Thoracic aorta endothelial cell (primary cell): ENCODE results near the gene TBXA2R. TPM values are rescaled to one million over a fixed set of nuclear protein-coding genes. Genes with fewer than 3 reads are reported as not detected.

Source experiments
- small RNA-seq: library from RNA; depleted of rRNA; stranded (forward); fragments of <200 nt; gene quantifications from one replicate; pipeline ENCODE3, GENCODE V24; 2012
- total RNA-seq: library from RNA; depleted of rRNA; stranded (reverse); fragments of >200 nt; gene quantifications from 2 replicates; pipeline ENCODE4 v1.2.3, GENCODE V29; 2012

TBXA2R gene
- total RNA-seq: 1.3 and 1.9 TPM in 2 replicates

DNA sequence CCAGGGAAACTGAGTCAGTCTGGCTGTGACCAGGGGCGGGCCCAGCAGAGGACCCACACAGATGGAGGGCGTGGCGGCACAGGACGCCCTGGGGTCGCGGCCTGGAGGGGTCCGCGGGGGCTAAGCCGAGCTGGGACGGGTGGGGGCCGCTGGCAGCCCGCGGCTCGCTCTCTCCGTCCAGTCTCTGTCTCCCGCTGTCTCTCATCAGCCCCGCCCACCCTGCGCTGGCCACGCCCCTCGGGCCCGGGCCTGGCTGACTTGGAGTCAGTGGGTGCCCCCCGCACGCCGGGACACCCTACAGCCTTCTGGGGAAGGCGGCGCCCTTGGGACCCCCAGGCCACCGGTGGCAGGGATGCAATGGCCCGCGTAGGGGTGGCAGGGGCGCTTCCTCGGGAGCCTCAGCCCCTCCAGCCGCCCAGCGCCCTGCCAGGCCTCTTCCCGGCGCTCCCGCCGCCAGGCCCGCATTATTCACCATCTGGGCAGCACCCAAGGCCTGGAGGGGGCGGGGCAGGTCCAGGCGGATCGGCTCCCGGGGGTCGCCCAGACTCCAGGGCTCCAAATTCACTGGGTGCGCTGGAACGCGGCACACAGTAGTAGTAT, at the start of gene TBXA2R:
Gene TBXA2R, minus strand, starts transcription at position 186 of the 600 bp plus-strand sequence. CDS start 6,241 bp downstream, outside the sequence.

DNA sequence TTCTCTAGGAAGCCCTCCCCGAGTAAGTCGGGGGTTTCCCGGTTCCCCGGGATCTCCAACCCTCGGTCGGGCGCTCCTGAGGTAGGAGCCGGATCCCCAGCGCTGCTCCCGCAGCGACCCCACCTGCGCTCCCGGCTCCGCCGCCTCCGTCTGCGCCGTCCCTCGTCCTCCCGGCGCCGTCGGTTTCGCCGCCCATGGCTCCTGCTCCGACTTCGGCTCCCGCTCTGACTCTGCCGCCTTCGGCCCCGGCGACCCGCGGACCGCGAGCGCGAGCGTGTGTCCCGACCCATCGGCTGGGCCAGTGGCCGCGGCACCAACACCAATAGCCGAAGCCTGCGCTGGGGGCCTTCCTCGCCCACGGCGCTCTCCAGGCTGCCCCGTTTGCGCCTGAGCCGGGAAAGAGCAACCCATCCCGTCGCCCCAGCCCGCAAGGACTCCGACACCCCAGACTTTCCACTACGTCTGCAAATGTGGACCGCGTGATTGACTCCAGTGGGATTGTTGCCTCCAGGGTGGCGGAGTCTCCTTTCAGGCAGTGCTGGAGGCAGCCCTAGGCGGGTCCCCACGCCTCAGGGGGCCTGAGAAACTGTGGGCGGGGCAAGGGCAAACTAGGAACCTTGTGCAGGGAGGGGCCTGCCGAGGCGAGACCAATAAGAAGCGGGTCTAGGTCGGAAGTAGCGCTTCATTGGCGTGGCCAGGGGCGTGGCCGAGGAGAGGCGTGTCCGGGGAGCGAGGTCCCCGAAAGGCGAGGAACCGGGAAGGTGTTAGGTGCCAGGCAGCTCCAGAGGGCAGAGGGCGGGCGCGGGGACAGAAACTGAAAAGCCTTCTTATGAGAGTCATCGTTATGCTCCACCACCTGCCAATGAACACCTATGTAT, 20.0 kb upstream of the TBXA2R start, which contains the start of gene CACTIN:
Gene CACTIN, minus strand, starts transcription at position 318 of the 878 bp plus-strand sequence. Its CDS starts 28 bp downstream, at position 290.

DNA sequence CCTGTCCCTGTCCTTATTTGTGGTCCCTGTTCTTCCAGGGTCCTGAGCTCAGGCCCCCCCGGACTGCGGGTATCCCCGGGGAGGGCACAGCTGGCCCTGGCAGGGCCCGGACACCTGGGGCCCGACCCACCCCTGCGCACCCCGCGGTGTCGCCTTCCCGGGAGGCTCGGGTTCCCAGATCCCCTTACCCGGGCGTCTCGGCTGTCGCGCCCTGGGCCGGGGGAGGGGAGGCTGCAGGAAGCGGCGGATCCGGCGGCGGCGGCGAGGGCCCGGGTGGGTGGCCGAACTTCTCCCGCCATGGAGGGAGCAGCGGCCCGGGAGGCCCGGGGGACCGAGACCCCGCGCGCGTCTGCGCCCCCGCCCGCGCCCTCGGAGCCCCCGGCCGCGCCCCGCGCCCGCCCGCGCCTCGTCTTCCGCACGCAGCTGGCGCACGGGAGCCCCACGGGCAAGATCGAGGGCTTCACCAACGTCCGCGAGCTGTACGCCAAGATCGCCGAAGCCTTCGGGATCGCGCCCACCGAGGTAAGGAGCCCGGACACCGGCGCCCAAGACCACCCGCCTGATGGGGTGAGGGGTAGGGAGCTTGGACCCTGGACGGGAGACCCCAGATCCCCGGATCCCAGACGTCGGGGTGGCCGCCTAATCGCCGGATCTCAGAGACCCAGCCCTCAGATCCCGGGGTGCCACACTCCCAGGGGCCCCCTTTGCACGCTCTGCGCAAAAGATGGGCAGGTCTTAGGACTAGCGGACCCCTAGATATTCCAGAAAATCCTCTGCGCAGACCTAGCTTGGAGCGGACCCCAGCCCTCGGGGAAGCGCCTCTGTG, 21.2 kb downstream of the TBXA2R start, which contains the start of gene GIPC3:
Gene GIPC3, plus strand, starts transcription at position 178 of the 826 bp plus-strand sequence. Its CDS starts 120 bp downstream, at position 298.

DNA sequence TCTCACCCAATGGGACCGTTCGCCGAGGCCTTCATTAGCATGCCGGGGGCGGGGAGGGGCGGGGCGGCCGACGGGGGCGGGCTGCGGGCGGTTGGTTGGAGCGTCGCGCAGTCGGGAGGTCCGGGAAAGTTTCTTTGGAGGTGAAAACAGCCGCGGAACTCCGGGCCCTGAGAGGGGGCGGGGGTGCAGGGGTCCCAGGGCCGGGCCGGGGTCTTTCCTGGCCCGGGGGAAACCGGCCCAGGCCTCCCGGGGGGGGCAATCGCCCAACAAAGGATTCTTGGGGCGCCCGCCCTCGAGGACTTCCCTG, 33.9 kb downstream of the TBXA2R start, which contains the start of gene HMG20B:
Gene HMG20B, plus strand, starts transcription at position 90 of the 307 bp plus-strand sequence. CDS start 366 bp downstream, outside the sequence.

DNA sequence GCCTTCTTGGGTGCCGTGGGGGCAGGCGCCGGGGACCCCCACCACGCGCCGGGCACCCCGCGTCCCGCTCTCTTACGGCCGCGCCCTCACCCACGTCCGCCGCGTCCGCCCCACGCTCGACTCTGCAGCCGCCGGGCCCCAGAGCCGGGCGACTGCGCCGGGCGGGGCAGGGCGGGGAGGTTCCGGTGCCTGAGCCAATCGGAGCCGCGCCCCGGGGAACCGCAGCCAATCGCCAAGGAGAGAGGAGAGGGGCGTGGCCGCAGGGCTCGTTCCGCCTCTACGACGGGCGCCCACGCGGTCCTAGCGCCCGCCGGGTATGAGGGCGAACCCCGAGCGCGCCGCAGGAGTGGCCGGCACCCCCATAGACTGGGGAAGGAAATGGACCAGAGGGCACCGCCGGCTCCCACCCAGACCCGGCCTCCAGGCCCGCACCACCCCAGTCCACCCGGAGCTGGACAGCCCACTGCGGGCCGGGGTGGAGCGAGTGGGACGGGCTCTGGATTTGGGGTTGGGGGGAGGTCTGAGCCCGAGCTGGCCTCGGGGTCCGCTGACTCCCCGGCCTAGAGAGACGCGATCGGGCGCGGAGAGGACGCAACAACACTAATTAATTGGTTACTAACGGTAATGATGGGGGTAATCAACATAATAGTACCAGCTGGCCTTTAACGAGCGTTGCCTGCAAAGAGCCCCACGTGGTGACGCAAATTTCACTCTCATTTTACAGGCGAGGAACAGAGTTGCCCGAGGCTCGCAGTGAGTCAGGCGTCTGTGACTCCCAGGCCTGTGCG, 49.0 kb downstream of the TBXA2R start, which contains the start of gene MFSD12:
Gene MFSD12, minus strand, starts transcription at position 126 of the 788 bp plus-strand sequence. CDS start 183 bp downstream, outside the sequence.

Small RNA genes within 50 kb of the gene (small RNA-seq; reads per million reads assigned to genes)
- not detected for gene AC005786.1

Other genes with a start within 250 kb of the TBXA2R start
- 55.2 and 83.0 TPM in 2 replicates for gene NFIC, start 240.3 kb downstream of the TBXA2R start, total RNA-seq
- gene SMIM24, start 126.3 kb downstream of the TBXA2R start, total RNA-seq: not detected in 2 replicates
- gene SMIM44, start 123.4 kb downstream of the TBXA2R start, total RNA-seq: not detected in 2 replicates
- gene DOHH, start 106.2 kb downstream of the TBXA2R start, total RNA-seq: 9.6 and 10.1 TPM in 2 replicates
- gene FZR1, start 100.6 kb downstream of the TBXA2R start, total RNA-seq: 31.0 and 39.8 TPM in 2 replicates
- not detected in 2 replicates for gene TEKTIP1, start 67.7 kb downstream of the TBXA2R start, total RNA-seq
- 60.5 and 71.3 TPM in 2 replicates for gene MFSD12, start 49.3 kb downstream of the TBXA2R start, total RNA-seq
- gene HMG20B, start 33.9 kb downstream of the TBXA2R start, total RNA-seq: 77.7 and 82.0 TPM in 2 replicates
- 0.79 and 0.93 TPM in 2 replicates for gene GIPC3, start 21.4 kb downstream of the TBXA2R start, total RNA-seq
- 24.5 and 27.1 TPM in 2 replicates for gene CACTIN, start 19.9 kb upstream of the TBXA2R start, total RNA-seq
- 23.5 and 29.3 TPM in 2 replicates for gene PIP5K1C, start 93.6 kb upstream of the TBXA2R start, total RNA-seq
- not detected in 2 replicates for gene TJP3, start 101.5 kb upstream of the TBXA2R start, total RNA-seq
- 17.7 and 18.6 TPM in 2 replicates for gene APBA3, start 154.8 kb upstream of the TBXA2R start, total RNA-seq
- 43.4 and 49.3 TPM in 2 replicates for gene MRPL54, start 155.8 kb upstream of the TBXA2R start, total RNA-seq
- not detected in 2 replicates for gene RAX2, start 165.4 kb upstream of the TBXA2R start, total RNA-seq
- 0.29 TPM in 1 of 2 replicates, not detected in the other for gene MATK, start 179.5 kb upstream of the TBXA2R start, total RNA-seq